ENCODE results near the gene CYLD. TPM values are rescaled to one million over a fixed set of nuclear protein-coding genes. Genes with fewer than 3 reads are reported as not detected.

CYLD gene
- total and polyA plus RNA-seq, 2 of the 4 experiments (the other 2 are of a cell fraction) = 16.2 to 37.3 TPM

DNA sequence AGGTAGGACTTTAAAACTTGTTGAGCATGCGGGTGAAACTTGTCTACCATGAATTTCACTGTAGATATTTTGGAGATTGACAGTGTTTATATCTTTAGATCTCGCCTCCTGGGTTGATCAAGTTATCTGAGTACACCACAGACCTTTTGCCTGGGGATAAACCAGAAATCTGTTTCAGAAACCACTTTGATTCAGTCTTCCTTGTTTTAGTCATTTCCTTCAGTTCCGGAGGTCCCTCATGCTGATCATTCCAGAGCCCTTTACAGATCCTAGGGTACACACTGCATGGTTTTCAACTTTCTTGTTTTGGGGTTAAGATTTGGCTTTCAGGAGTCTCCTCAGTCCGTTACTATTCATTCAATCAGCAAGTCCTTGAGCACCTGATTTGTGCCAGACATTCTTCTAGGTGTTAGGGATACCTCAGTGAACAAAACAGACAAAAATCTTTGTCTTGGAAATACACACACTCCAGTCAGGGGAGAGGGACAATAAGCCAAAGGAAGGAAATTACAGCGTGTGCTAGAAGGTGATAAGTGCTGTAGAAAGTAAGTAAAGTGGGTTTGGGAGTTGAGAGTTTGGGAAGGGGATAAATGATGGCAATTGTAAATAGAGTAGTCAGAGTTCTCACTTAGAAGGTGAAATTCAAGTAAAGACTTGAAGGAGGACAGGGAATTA is 36.3 kb upstream of the CYLD start:
- CTCF ChIA-PET = no interaction called here
- POLR2A ChIA-PET (ENCODE audit: unreplicated experiment) = no interaction called here
- no peak overlapping the region for H2AK5ac ChIP-seq (ENCODE audit: low read depth, low read length)
- no peak overlapping the region for H3K9ac ChIP-seq (ENCODE audit: low read depth, low read length)
- H4K91ac ChIP-seq (ENCODE audit: insufficient read depth, low read depth, low read length) = no peak overlapping the region
- intact Hi-C loops (cut with micrococcal nuclease) (no loop called here), dilution Hi-C loops (cut with HindIII; ENCODE audit: low sequenced_read_pairs, unreplicated experiment) (no loop called here), in situ Hi-C loops (cut with MboI; ENCODE audit: low sequenced_read_pairs) (no loop called here)
- peaks cover 6% of the 10 kb centered on the region; the same call in 1 of the 2 replicates for H3K9me3 ChIP-seq (ENCODE audit: control insufficient read depth, insufficient read depth, low read length)
- no peaks in the 10 kb centered on the region for H4K20me1 ChIP-seq (ENCODE audit: insufficient read depth, low read length)
- no peak overlapping the region for H2BK5ac ChIP-seq (ENCODE audit: low read depth, low read length, poor library complexity, severe bottlenecking)
- no peak overlapping the region for H2BK20ac ChIP-seq (ENCODE audit: low read depth, low read length)
- TF ChIP-seq FOS (IDR thresholded peaks at IDR 0.05; ENCODE audit: low read depth, low read length) (no peak), CTCF (conservative IDR thresholded peaks at IDR 0.05; ENCODE audit: low read depth, low read length) (no peak), RFX5 (IDR thresholded peaks at IDR 0.05; ENCODE audit: low read depth, low read length) (no peak), MAFK (IDR thresholded peaks at IDR 0.05; ENCODE audit: low read depth, low read length) (no peak), NFE2L2 (IDR thresholded peaks at IDR 0.05; ENCODE audit: low read depth, low read length) (no peak), CEBPB (IDR thresholded peaks at IDR 0.05; ENCODE audit: low read depth, low read length) (no peak), RCOR1 (IDR thresholded peaks at IDR 0.05; ENCODE audit: insufficient replicate concordance, low read length) (no peak), RAD21 (IDR thresholded peaks at IDR 0.05; ENCODE audit: low read length) (no peak), ELK1 (IDR thresholded peaks at IDR 0.05; ENCODE audit: borderline replicate concordance, low read depth, low read length) (no peak), MXI1 (IDR thresholded peaks at IDR 0.05; ENCODE audit: borderline replicate concordance, low read depth, low read length) (no peak), MAZ (IDR thresholded peaks at IDR 0.05; ENCODE audit: borderline replicate concordance, low read depth, low read length) (no peak), CHD1 (IDR thresholded peaks at IDR 0.05; ENCODE audit: low read depth, low read length) (no peak), POLR2A (IDR thresholded peaks at IDR 0.05; ENCODE audit: low read depth, low read length) (no peak), BHLHE40 (IDR thresholded peaks at IDR 0.05; ENCODE audit: low read depth, low read length) (no peak), SMC3 (IDR thresholded peaks at IDR 0.05; ENCODE audit: low read depth, low read length) (no peak)
- TF ChIP-seq, protein P1, sequence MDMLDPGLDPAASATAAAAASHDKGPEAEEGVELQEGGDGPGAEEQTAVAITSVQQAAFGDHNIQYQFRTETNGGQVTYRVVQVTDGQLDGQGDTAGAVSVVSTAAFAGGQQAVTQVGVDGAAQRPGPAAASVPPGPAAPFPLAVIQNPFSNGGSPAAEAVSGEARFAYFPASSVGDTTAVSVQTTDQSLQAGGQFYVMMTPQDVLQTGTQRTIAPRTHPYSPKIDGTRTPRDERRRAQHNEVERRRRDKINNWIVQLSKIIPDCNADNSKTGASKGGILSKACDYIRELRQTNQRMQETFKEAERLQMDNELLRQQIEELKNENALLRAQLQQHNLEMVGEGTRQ (IDR thresholded peaks at IDR 0.05; ENCODE audit: low read depth, low read length) = no peak
- no peak overlapping the region for H2AK9ac ChIP-seq (replicated peaks; ENCODE audit: low read depth, low read length, poor library complexity)
- H3K18ac ChIP-seq (ENCODE audit: low read depth, low read length) = no peak overlapping the region
- no peaks in the 10 kb centered on the region for H3K79me1 ChIP-seq (ENCODE audit: low read depth in 1 of 2, low read length in 2 of 2)
- H3K56ac ChIP-seq (ENCODE audit: extremely low read depth, insufficient read depth, low read length) = no peak overlapping the region
- H2BK120ac ChIP-seq (ENCODE audit: low read depth, low read length) = no peak overlapping the region
- no peak overlapping the region for H3K4ac ChIP-seq (ENCODE audit: low read depth, low read length)
- no peak overlapping the region for H2AFZ ChIP-seq (replicated peaks; ENCODE audit: low read length, poor library complexity)
- no peak overlapping the region for H2BK15ac ChIP-seq (ENCODE audit: low read depth, low read length)
- H3K4me3 ChIP-seq (ENCODE audit: insufficient read depth, low read depth, low read length) = no peak overlapping the region
- no peak for ATAC-seq (ENCODE audit: low read depth)
- no peak overlapping the region for H4K8ac ChIP-seq (ENCODE audit: low read depth in 2 of 2, low read length in 2 of 2)
- H3K9me1 ChIP-seq (ENCODE audit: insufficient read depth, low read length) = no peaks in the 10 kb centered on the region
- H3K4me2 ChIP-seq (ENCODE audit: low read depth, low read length) = no peak overlapping the region
- H3K36me3 ChIP-seq (ENCODE audit: control insufficient read depth, insufficient read depth, low read length) = no peaks in the 10 kb centered on the region
- no peak overlapping the region for H3K23ac ChIP-seq (ENCODE audit: low read depth, low read length)
- H4K5ac ChIP-seq (ENCODE audit: low read depth, low read length) = no peak overlapping the region
- no peak overlapping the region for H3K27ac ChIP-seq (ENCODE audit: insufficient read depth, low read length)
- no peaks in the 10 kb centered on the region for H3K4me1 ChIP-seq (ENCODE audit: control insufficient read depth, insufficient read depth, low read length)
- no peaks in the 10 kb centered on the region; the same call in none of the 2 replicates for H3K27me3 ChIP-seq (ENCODE audit: control insufficient read depth, insufficient read depth, low read length)
- no TSS peak for BruUV-seq (replicated peaks)
- DNase-seq = no peak
- WGBS, 2 experiments (ENCODE audit: extremely low coverage in 2 of 2, insufficient read length in 1 of 2) = 9% methylated on average over 1 of the region's 5 CpGs; no CpG with 5 or more reads in 1 of the 2 experiments
- no peak overlapping the region for H3K14ac ChIP-seq (replicated peaks; ENCODE audit: low read depth, low read length)

All from IMR-90 (cell line).